ENCODE results near the gene KLF3. TPM values are rescaled to one million over a fixed set of nuclear protein-coding genes. Genes with fewer than 3 reads are reported as not detected.

Gene KLF3
- total RNA-seq, 1 experiment from 2014 or later = 29.0 TPM

DNA sequence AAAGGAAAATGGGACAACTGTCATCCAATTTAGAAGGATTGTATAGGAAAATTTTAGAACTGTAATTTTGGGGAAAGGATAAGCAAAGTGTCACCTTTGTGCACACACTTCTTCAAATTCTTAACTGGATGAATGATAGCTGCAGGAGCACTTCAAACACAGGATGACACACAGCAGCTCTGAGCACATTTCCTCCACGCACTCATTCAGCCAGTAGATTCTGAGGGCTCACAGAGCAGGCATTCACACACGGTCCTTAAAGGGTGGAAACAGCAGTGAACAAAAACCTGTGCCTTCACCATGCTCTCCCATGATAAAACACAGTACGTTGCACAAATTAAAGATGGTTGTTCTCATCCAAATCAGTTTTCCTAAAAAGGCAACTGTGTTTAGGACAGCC is 38.5 kb upstream of the KLF3 start:
- TF ChIP-seq, protein P1, sequence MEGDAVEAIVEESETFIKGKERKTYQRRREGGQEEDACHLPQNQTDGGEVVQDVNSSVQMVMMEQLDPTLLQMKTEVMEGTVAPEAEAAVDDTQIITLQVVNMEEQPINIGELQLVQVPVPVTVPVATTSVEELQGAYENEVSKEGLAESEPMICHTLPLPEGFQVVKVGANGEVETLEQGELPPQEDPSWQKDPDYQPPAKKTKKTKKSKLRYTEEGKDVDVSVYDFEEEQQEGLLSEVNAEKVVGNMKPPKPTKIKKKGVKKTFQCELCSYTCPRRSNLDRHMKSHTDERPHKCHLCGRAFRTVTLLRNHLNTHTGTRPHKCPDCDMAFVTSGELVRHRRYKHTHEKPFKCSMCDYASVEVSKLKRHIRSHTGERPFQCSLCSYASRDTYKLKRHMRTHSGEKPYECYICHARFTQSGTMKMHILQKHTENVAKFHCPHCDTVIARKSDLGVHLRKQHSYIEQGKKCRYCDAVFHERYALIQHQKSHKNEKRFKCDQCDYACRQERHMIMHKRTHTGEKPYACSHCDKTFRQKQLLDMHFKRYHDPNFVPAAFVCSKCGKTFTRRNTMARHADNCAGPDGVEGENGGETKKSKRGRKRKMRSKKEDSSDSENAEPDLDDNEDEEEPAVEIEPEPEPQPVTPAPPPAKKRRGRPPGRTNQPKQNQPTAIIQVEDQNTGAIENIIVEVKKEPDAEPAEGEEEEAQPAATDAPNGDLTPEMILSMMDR (conservative IDR thresholded peaks at IDR 0.05) = no peak
- Histone ChIP-seq H2BK20ac (ENCODE audit: low read depth, low read length, poor library complexity, severe bottlenecking) (no peak overlapping the region), H3K18ac (ENCODE audit: insufficient read length, low read depth, low read length) (no peak overlapping the region), H3K79me1 (ENCODE audit: insufficient read depth, low read depth, low read length, poor library complexity, severe bottlenecking) (no peaks in the 10 kb centered on the region), H2BK120ac (ENCODE audit: low read depth, low read length, poor library complexity, severe bottlenecking) (no peak overlapping the region), H3K4me2 (ENCODE audit: insufficient read depth, insufficient read length, low read length) (no peak overlapping the region), H2BK12ac (ENCODE audit: insufficient read length, low read depth, low read length) (no peak overlapping the region), H4K5ac (ENCODE audit: insufficient read length, low read depth, low read length) (no peak overlapping the region), H4K91ac (ENCODE audit: insufficient read length, low read depth, low read length) (no peak overlapping the region), H3K79me2 (ENCODE audit: insufficient read depth, low read length) (no peaks in the 10 kb centered on the region), H2AK5ac (ENCODE audit: insufficient read length, low read length) (no peak overlapping the region), H3K4me1 (ENCODE audit: insufficient read depth, low read length) (no peaks in the 10 kb centered on the region), H3K27me3 (ENCODE audit: insufficient read depth, low read length) (no peaks in the 10 kb centered on the region), H2BK5ac (ENCODE audit: insufficient read length, low read length) (no peak overlapping the region), H3K23ac (ENCODE audit: insufficient read length, low read depth, low read length) (no peak overlapping the region), H3K56ac (ENCODE audit: insufficient read length, low read depth, low read length) (no peak overlapping the region), H2BK15ac (ENCODE audit: low read depth, low read length) (no peak overlapping the region), H2AFZ (ENCODE audit: low read length) (no peak overlapping the region), H3T11ph (ENCODE audit: low read length) (no peak overlapping the region), H3K27ac (ENCODE audit: insufficient read length, low read depth, low read length) (no peak overlapping the region), H3K23me2 (ENCODE audit: insufficient read length, low read depth, low read length, poor library complexity, severe bottlenecking) (no peaks in the 10 kb centered on the region), H3K9ac (ENCODE audit: extremely low read depth, insufficient read length, low read length) (no peak overlapping the region), H4K20me1 (ENCODE audit: control insufficient read depth, insufficient read depth, insufficient read length) (no peaks in the 10 kb centered on the region), H4K8ac (replicated peaks; ENCODE audit: insufficient read length, low read depth, low read length) (no peak overlapping the region), H3K4ac (ENCODE audit: low read depth, low read length) (no peak overlapping the region), H3K14ac (ENCODE audit: insufficient read depth, low read length) (no peak overlapping the region), H3K9me3 (ENCODE audit: control insufficient read depth, low read depth, low read length) (no peaks in the 10 kb centered on the region)
- DNase-seq = no peak
- no CpG with 5 or more reads among the region's 3 CpGs for WGBS (ENCODE audit: extremely low coverage, insufficient read length, low lambda C conversion rate)
- H3K9me3 Mint-ChIP-seq = peaks cover 1 to 13% of the 10 kb centered on the region in 2 experiments; a peak in 2 of 5 replicates
- H3K4me3 Mint-ChIP-seq = no peak overlapping the region
- peaks cover 4 to 14% (median 5%) of the 10 kb centered on the region in 3 experiments; a peak in 3 of 7 replicates for H3K36me3 Mint-ChIP-seq (ENCODE audit: insufficient read depth in 1 of 3, low read depth in 3 of 3)
- H3K27me3 Mint-ChIP-seq (ENCODE audit: low read depth) = no peaks in the 10 kb centered on the region; the same call in none of the 2 replicates
- H3K27ac Mint-ChIP-seq = no peak overlapping the region; a peak in 1 of 7 replicates
- H3K4me1 Mint-ChIP-seq = no peaks in the 10 kb centered on the region
